Cerebellar nuclear complex (tissue), 1 donor: ENCODE data around the gene ARL8B.

Experiments
- DNase-seq, 2 experiments: peaks; one replicate each; lab custom pipeline; 2025; lab: John Stamatoyannopoulos, UW

ARL8B gene

DNA sequence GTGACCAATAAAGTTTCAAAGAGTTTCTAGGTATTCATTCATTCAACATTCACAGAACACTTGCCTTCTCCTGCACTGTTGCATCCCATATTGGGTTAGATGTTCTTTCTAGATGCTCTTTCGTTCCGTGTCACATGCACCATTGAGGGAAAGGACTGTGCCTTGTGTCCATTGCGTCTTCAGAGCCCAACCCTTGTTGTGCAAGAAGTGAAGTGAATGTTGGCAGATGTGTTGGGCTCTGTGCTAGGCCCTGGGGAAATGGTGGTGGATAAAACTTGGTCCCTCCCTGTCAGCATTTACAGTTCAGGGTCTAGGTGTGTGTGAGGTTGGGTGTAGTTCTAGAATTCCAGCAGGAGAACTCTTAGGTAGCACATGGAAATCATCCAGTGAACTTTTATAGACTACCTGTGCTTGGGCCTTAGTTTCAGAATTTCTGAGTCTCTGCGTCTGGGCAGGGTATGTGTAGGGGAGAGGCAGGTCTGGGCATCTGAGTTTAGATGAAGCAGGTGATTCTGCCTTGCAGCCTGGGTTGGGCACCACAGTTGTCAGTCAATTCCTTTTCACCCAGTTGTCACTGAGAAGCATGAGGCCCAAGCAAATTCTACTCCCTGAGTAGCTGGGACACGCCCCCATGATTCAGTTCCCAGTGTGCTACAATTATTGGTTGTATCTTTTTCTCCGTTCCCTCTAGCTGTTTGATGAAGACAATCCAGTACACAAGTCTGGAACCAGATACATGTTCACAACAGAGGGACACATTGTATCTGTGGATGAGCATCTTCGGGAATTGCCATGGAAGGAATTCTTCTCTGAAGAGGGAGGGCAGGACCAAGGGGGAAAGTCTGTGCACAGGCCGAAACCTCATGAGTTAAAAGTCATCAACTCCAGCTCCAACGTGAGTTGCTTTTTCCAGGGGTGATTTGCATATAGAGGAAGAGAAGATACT lies 90.8 kb downstream of the ARL8B start:
- DNase-seq: no peak

DNA sequence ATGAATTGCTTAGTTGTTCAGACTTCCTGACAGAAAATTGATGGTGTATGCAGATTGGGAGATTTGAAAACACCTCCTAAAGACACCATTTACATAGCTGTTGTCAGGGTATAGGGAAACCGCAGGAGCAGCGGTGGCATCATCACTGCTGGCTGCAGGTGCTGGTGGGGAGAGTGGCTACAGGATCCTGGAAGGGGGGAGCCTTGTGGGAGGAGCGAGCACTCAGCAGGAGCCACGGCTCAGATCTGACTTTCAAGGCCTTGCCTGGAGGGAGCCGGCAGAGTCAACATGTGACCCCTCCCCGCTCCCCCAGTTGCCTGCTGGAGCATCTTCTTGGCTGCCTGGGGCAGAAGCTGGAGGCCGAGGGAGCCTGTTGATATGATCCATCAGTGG lies 91.5 kb downstream of the ARL8B start:
- DNase-seq: no peak

DNA sequence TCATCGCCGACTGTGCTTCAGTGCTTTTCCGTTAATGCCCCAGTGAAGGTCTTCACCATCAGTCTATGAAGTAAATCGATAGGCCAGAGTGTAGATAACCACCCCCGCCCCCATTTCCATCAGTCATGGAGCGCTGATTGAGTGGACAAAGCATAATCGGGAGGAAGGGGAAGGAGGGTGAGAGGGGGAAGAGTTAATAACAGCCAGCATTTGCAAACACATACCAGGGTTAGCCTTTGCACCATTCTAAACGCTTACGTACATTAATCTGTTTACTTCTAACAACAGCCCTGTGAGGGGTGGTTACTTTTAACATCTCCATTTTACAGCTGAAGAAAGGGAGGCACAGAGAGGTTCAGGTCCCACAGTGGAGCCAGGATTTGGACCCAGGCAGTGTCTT lies 92.3 kb downstream of the ARL8B start:
- no peak for DNase-seq

DNA sequence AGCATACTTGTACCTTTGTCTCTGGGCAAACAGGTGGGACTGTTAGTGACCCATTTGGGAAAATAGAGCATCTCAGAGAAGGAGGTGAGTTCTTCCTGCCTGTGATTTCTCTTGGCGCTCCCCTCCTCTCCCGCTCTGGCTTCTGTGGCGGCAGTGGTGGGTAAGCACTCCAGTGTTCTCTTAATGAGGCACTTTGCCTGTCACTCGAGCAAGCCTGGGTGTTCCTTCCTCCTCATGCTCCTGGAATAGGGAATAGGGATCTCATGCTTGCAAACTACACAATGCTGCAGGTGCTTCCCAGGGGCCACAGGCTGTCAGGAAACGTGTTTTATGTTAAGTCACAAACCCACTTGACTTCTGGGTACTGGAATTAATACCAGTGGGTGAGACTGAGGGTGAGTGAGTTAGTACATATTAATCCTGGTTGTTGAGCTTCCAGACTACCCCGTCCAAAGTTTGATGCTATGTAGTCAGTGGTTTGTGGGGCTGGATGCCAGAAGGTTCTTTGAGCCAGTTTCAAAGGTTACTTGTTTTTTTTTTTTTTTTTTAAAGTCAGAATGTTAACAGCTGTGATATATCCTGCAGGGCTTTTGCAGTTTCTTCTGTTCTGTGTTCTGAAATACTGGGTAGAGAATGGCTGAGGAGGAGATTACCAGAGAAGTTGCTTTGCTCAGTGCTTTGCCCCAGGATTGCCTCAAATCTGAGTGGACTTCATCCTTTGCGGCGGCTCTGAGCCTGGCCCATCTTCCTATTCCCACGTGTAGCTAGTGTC lies 95.9 kb downstream of the ARL8B start:
- DNase-seq: no peak

DNA sequence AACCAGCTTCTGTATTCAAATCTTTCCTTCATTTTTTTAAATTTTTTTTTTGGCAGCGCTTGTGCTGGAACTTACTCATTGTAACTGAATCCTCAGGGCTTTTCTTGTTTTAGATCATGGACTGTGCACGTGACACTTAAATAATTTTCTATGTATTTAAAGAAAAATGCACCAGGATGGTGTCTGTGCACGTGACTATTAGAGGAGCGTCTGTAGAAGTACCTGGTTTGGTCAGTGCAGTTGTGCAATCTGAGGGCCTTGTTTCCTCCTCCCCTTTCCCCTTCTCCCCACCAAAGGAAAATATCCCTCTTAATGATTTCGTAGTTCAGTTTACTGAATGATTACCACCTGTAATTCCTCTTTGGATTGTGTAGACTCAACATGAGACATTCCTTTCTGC lies 96.7 kb downstream of the ARL8B start:
- no peak for DNase-seq

DNA sequence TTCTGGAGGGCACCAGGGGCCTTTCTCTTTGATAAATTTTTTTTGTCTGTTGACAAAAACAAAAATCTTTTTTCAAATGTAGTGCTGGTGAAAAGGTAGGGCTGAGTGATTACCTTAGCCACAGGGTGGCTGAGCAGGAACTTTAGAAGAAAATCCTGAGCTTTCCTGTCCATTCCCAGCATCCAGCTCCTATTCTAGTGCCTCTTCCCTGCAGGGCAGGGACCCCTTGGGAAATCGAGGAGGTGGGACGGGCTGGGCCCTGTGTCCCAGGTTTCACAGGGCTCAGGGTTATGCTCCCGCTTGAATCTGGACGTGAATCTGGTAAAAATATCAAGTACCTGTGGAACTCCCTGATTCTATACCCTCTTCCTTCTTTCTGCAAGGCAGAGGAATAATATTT lies 97.1 kb downstream of the ARL8B start:
- DNase-seq: no peak

DNA sequence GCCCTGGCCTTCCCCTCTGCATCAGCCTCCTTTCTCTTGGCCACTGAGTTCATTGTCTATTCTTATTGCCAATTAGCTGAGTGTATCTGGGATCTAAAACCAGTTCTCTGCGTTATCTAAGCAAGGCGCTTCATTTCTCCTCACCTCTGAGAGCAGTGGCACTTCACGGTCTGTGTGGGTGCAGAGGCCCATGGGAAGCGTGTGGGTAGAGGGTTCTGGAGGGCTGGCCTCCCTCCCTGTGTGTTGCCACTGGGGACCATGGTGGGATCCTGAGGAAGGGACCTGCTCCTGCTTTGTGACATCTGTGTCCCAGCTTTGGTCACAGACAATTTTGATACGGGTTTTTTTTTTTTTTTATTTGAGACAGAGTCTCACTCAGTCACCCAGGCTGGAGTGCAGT lies 98.1 kb downstream of the ARL8B start:
- DNase-seq: no peak

DNA sequence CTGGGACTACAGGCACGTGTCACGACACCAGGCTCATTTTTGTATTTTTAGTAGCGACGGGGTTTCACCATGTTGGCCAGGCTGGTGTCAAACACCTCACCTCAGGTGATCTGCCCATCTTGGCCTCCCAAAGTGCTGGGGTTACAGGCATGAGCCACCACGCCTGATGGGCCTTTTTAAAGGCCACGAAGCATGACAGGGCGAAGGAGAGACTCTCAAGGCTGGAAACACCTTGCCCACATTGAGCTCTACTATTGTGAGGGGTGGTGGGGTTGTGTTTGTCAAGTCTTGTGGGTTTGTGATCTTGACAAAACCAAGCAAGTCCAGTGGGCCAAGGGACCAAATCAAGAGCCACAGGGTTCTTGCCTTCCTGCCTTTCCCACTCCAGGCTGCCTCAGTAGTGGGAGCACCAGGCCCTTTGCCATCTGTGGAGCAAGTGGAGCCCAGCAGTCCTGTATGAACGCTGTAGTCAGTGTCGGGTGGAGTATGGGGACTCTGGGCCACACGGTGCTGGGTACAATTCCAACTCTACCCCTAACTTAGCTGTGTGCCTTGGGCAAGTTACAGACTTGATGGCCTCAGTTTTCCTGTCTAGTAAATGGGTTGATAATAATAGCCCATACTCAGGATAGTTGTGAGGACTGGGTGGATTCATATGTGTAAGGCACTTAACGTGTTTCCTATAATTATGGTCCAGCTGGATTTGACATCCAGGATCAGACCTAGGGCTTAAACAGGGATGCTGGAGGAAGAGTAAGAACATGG lies 98.8 kb downstream of the ARL8B start:
- DNase-seq: no peak

DNA sequence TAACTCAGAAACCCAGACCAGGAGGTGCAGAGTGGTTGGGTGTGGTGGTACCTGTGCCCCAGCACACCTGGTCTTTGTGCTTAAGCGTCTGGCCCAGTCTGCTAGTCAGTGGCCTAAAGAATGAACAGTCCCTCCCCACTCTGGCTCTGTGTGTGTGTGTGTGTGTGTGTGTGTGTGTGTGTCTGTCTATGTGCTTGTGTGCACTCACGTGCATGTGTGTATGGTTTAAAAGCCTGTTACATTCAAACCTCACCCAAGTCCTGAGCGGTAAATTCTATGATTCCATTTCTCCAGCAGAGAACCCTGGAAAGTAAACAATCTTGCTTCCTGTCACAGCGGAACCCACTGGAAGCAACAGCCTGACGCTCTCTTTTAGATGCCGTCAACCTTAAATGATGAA lies 99.6 kb downstream of the ARL8B start:
- DNase-seq: no peak

DNA sequence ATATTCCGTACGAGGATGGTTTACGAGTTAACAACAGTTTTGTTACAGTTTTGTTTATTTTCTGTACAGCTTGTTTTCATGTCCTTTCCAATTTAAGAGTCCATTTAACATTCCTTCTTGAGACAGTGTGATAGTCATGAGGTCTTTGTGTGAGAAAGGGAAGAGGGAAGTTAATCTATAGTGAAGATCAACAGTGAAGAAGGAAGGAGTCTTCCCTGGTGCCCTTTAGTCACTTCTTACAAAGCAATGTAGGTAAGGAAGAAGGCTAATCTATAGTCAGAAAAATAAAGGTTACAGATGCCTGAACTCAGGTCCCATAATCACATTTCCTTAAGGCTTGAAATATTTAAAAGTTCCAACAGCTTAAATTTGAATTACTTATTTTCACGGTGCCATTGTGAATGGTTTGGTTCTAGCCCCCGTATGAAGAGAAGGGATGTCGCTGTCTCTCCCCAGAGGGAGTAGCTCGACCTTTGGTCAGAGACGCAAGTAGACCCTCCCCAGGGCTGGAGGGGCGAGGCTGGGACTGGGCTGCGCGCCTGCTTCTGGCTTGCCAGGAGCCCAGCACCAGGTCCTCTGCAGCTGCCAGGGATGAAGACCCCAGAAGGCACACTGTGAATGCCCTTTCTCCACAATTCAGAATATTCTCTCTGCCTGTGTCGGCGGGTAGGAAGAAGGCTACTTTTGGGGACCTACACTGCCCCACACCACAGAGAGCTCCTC lies 100.4 kb downstream of the ARL8B start:
- no peak for DNase-seq

DNA sequence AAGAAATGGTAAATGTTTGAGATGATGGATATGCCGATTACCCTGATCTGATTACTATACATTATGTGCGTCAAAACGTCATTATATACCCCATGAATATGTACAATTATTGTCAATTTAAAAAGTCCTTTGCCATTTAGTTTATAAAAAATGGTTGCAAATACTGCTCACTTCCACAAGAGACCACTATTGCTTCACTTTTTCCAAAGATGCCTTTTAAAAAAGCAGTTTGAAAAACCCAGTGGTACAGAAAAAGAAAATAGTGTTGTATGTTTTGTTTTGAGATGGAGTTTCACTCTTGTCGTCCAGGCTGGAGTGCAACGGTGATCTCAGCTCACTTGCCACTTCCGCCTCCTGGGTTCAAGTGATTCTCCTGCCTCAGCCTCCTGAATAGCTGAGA lies 104.7 kb downstream of the ARL8B start:
- no peak for DNase-seq

DNA sequence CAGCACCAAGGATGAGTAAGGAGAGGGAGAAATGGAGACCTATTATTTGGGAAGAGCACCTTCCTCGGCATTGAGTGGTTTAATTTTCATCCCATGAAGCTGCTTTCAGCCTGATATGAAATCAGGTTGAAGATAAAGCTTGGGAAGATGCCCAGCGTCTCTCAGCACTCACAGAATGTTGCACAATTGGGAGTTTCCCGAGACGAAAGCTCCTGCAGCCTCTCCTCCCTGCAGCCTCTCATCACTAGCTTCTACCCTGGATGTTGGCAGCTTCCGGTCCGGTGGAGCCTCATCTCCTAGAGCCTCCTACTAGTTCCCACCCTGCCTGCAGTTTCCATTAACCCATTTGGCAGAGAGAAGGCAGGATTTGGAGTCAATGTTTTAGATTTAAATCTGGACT lies 105.7 kb downstream of the ARL8B start:
- no peak for DNase-seq

DNA sequence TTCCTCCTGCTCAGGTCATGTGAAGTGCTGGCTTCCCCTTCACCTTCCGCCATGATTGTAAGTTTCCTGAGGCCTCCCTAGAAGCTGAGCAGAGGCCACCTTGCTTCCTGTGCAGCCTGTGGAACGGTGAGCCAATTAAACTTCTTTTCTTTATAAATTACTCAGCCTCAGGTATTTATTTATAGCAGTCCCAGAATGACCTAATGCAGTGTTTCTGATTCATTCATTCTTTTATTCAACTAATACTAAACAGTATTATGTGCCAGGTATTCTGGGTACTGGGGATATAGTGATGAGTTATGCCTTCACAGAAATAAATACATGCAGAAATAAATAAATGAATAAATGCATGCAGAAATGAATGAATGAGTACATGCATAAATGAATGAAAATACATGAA lies 107.3 kb downstream of the ARL8B start:
- DNase-seq: no peak
